Endothelial cell of umbilical vein (primary cell): ENCODE measurements around the gene SERPINA1. TPM values are rescaled to one million over a fixed set of nuclear protein-coding genes. Genes with fewer than 3 reads are reported as not detected.

ENCODE experiments used
- BruUV-seq: library from RNA; stranded (reverse); fragments of 400-500 nt; replicated peaks from 2 replicates; lab custom pipeline; 2021; lab: Mats Ljungman, UMichigan
- CTCF ChIA-PET: fragments of 300-600, 350-600 bp; sonication (Branson Sonifier 250); formaldehyde crosslinking; loops from one replicate; lab custom pipeline; 2021; ENCODE audit warnings: antibody characterized with exemption, inconsistent platforms; lab: Charles Lee
- POLR2A ChIA-PET: fragments of 300-600, 350-600 bp; sonication (Branson Sonifier 250); formaldehyde crosslinking; loops from one replicate; lab custom pipeline; 2021; ENCODE audit warnings: antibody characterized with exemption, inconsistent platforms; lab: Charles Lee
- DNase-seq: peaks from one replicate; pipeline ENCODE4 v3.0.0-alpha.2; 2011; ENCODE audit warnings: low read depth, low spot score
- FAIRE-seq: peaks from 2 replicates; lab custom pipeline; 2011; peaks lifted over from hg19 to GRCh38; lab: Jason Lieb, UNC
- H2AFZ ChIP-seq: 2 replicates; pipeline ENCODE4 v1.6.0; 2012; ENCODE audit warnings: low read depth, low read length, control low read depth, inconsistent platforms
- H3K27ac ChIP-seq: 2 replicates; pipeline ENCODE4 v1.5.1; 2011; ENCODE audit warnings: low read depth, mild to moderate bottlenecking, control low read depth, low read length, moderate library complexity; ENCODE audit not compliant: insufficient read depth
- H3K27me3 ChIP-seq, 2 experiments: 2 replicates each; pipeline versions ENCODE4 v1.6.0 to v1.6.1; 2011; ENCODE audit warnings: low read length in 2 of 2, mixed read lengths in 1 of 2; ENCODE audit not compliant: control insufficient read depth in 2 of 2, insufficient read depth in 2 of 2
- H3K36me3 ChIP-seq, 2 experiments: 2 replicates in 1 of 2; 3 replicates in 1 of 2; pipeline ENCODE4 v1.5.1; 2011; ENCODE audit warnings: low read length in 2 of 2, mild to moderate bottlenecking in 1 of 2, moderate library complexity in 1 of 2; ENCODE audit not compliant: control insufficient read depth in 2 of 2, insufficient read depth in 2 of 2; ENCODE audit errors: extremely low read depth in 1 of 2
- H3K4me1 ChIP-seq: 3 replicates; pipeline ENCODE4 v1.5.1; 2011; ENCODE audit warnings: mild to moderate bottlenecking, low read length; ENCODE audit not compliant: control insufficient read depth, insufficient read depth; ENCODE audit errors: extremely low read depth
- H3K4me2 ChIP-seq: 2 replicates; pipeline ENCODE4 v1.6.1; 2011; ENCODE audit warnings: low read length, control low read depth, mixed read lengths; ENCODE audit not compliant: insufficient read depth
- H3K4me3 ChIP-seq, 3 experiments: fragments of 200-600 bp in 1 of 3; sonication (generic), shearing (Covaris generic) in 1 of 3; replicated peaks in 1 of 3; 2 replicates each; pipeline ENCODE4 v1.5.1; 2011 to 2016; ENCODE audit warnings: control low read depth in 3 of 3, low read length in 3 of 3, mild to moderate bottlenecking in 2 of 3, inconsistent platforms in 1 of 3, low read depth in 1 of 3, moderate library complexity in 1 of 3; ENCODE audit not compliant: insufficient read depth in 1 of 3
- H3K79me2 ChIP-seq: 2 replicates; pipeline ENCODE4 v1.6.0; 2012; ENCODE audit warnings: low read length, inconsistent platforms; ENCODE audit not compliant: control insufficient read depth, insufficient read depth
- H3K9ac ChIP-seq: replicated peaks from 2 replicates; pipeline ENCODE3; 2011; ENCODE audit warnings: low read length, control low read depth; ENCODE audit not compliant: insufficient read depth; ENCODE audit errors: extremely low read depth
- H3K9me1 ChIP-seq: replicated peaks from 3 replicates; pipeline ENCODE4 v1.6.0; 2011; ENCODE audit warnings: mild to moderate bottlenecking, low read length; ENCODE audit not compliant: control insufficient read depth, insufficient read depth; ENCODE audit errors: extremely low read depth
- H3K9me3 ChIP-seq: replicated peaks from 2 replicates; pipeline ENCODE4 v1.5.1; 2012; ENCODE audit warnings: low read length, inconsistent platforms; ENCODE audit not compliant: control insufficient read depth, insufficient read depth
- H4K20me1 ChIP-seq: replicated peaks from 2 replicates; pipeline ENCODE3; 2011; ENCODE audit warnings: mild to moderate bottlenecking, low read length; ENCODE audit not compliant: control insufficient read depth, insufficient read depth; ENCODE audit errors: extremely low read depth
- EZH2 ChIP-seq: IDR thresholded peaks from 2 replicates; pipeline ENCODE4 v1.6.1; 2012; ENCODE audit warnings: borderline replicate concordance, low read depth, mild to moderate bottlenecking, moderate library complexity, low read length, inconsistent platforms; ENCODE audit not compliant: severe bottlenecking
- FOS ChIP-seq: IDR thresholded peaks from 2 replicates; pipeline ENCODE4 v1.6.1; 2011; ENCODE audit warnings: mild to moderate bottlenecking, low read length, moderate library complexity, borderline replicate concordance; ENCODE audit not compliant: insufficient read depth
- GATA2 ChIP-seq: IDR thresholded peaks from 2 replicates; pipeline ENCODE4 v1.7.0; 2011; ENCODE audit warnings: low read depth, mild to moderate bottlenecking, moderate library complexity, mixed read lengths, low read length; ENCODE audit not compliant: insufficient read length, insufficient read depth
- JUN ChIP-seq: IDR thresholded peaks from 2 replicates; pipeline ENCODE4 v1.6.1; 2011; ENCODE audit warnings: borderline replicate concordance, low read depth; ENCODE audit not compliant: insufficient read length, insufficient read depth
- MYC ChIP-seq: IDR thresholded peaks from one replicate; pipeline ENCODE4 v1.6.1; 2011; ENCODE audit warnings: mild to moderate bottlenecking, low read depth, low read length
- POLR2A ChIP-seq: IDR thresholded peaks from 2 replicates; pipeline ENCODE4 v1.6.1; 2012; ENCODE audit warnings: low read depth, mild to moderate bottlenecking, control low read depth, low read length
- POLR2AphosphoS5 ChIP-seq: IDR thresholded peaks from 2 replicates; pipeline ENCODE4 v1.6.1; 2012; ENCODE audit warnings: low read depth, mild to moderate bottlenecking, control low read depth, low read length, moderate library complexity; ENCODE audit not compliant: insufficient read depth
- dilution Hi-C: fragments of 300-500 bp; cut with MboI; formaldehyde crosslinking; loops from one replicate; pipeline ENCODE4 v1.15.0; 2019; ENCODE audit warnings: low sequenced_read_pairs; ENCODE audit not compliant: extremely low pct_ligation_motif_present
- intact Hi-C: fragments of 100-400 bp; cut with micrococcal nuclease; formaldehyde crosslinking; loops from one replicate; pipeline ENCODE4 v1.10.0; 2022
- polyA plus RNA-seq, 4 experiments: library from polyadenylated mRNA; depleted of rRNA in 3 of 4; stranded (reverse) in 3 of 4; unstranded in 1 of 4; fragments of >200 nt; gene quantifications; 2 replicates each; pipeline versions ENCODE4 v1.2.1 to v1.2.3, GENCODE V29; 2011 to 2012; ENCODE audit warnings: missing spikeins in 1 of 4
- total RNA-seq: library from RNA; stranded (reverse); gene quantifications from 2 replicates; pipeline ENCODE4 v1.2.3, GENCODE V29; 2021
- TF ChIP-seq, protein P1 (sequence below), 2 donors: IDR thresholded peaks; 1 replicate in 1 of 2; 2 replicates in 1 of 2; pipeline ENCODE4 v1.5.1; 2011; ENCODE audit warnings: low read length in 2 of 2, mild to moderate bottlenecking in 2 of 2, moderate library complexity in 2 of 2, control low read depth in 1 of 2, inconsistent platforms in 1 of 2, low read depth in 1 of 2; ENCODE audit not compliant: insufficient read depth in 1 of 2; ENCODE audit errors: extremely low read depth in 1 of 2
- TF ChIP-seq, protein P2 (sequence below): IDR thresholded peaks from 2 replicates; pipeline ENCODE4 v1.6.1; 2011; ENCODE audit not compliant: insufficient read depth, insufficient read length

The SERPINA1 gene
- total and polyA plus RNA-seq, 2 donors (not counting 3 experiments of a cell fraction or from before 2014, with no cell fraction given): not detected

- intact Hi-C loops (no loop called here), dilution Hi-C loops (no loop called here)
- Histone ChIP-seq H3K36me3 (no peaks in the 10 kb centered on the region), H2AFZ (no peak overlapping the region), H4K20me1 (no peaks in the 10 kb centered on the region), H3K9me3 (no peaks in the 10 kb centered on the region), H3K9ac (no peak overlapping the region), H3K27me3 (no peaks in the 10 kb centered on the region), H3K9me1 (no peaks in the 10 kb centered on the region), H3K4me1 (no peaks in the 10 kb centered on the region), H3K27ac (no peak overlapping the region), H3K4me3 (no peak overlapping the region), H3K79me2 (no peaks in the 10 kb centered on the region), H3K4me2 (no peak overlapping the region)
- no peak for FAIRE-seq
- no TSS peak for BruUV-seq
- DNase-seq: no peak
- ChIA-PET CTCF (interaction anchor here (0.9 kb wide), 1 partner anchor 122 kb away, joined by 3 read pairs; no protein-coding TSS in a partner anchor), POLR2A (no interaction called here)
- TF ChIP-seq FOS: no peak
- TF ChIP-seq GATA2: no peak
- TF ChIP-seq, protein P1, sequence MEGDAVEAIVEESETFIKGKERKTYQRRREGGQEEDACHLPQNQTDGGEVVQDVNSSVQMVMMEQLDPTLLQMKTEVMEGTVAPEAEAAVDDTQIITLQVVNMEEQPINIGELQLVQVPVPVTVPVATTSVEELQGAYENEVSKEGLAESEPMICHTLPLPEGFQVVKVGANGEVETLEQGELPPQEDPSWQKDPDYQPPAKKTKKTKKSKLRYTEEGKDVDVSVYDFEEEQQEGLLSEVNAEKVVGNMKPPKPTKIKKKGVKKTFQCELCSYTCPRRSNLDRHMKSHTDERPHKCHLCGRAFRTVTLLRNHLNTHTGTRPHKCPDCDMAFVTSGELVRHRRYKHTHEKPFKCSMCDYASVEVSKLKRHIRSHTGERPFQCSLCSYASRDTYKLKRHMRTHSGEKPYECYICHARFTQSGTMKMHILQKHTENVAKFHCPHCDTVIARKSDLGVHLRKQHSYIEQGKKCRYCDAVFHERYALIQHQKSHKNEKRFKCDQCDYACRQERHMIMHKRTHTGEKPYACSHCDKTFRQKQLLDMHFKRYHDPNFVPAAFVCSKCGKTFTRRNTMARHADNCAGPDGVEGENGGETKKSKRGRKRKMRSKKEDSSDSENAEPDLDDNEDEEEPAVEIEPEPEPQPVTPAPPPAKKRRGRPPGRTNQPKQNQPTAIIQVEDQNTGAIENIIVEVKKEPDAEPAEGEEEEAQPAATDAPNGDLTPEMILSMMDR (IDR thresholded peaks at IDR 0.05; ENCODE audit: extremely low read depth in 1 of 2, insufficient read depth in 1 of 2, low read depth in 1 of 2, low read length in 2 of 2): no peak
- TF ChIP-seq JUN: no peak
- no peak for TF ChIP-seq EZH2
- TF ChIP-seq MYC: no peak
- no peak for TF ChIP-seq POLR2A
- no peak for TF ChIP-seq POLR2AphosphoS5
- TF ChIP-seq, protein P2, sequence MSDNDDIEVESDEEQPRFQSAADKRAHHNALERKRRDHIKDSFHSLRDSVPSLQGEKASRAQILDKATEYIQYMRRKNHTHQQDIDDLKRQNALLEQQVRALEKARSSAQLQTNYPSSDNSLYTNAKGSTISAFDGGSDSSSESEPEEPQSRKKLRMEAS: no peak
These were observed 38.1 kb upstream of the SERPINA1 start for GRCh38 chr14:94426526-94426925.
